Pancreas (tissue), 10 donors: ENCODE results near the gene SAMSN1. TPM values are rescaled to one million over a fixed set of nuclear protein-coding genes. Genes with fewer than 3 reads are reported as not detected.

ENCODE experiments used
- ATAC-seq, 4 donors: fragments of 200-7000 bp; cut with Tn5 transposase; one replicate each; pipeline versions ENCODE4 v1.8.0 to v1.9.1; 2020; ENCODE audit warnings: mild to moderate bottlenecking in 4 of 4, moderate library complexity in 4 of 4
- DNase-seq, 6 donors: peaks; one replicate each; pipeline ENCODE4 v3.0.0-alpha.2; 2020
- FAIRE-seq: peaks from 2 replicates; lab custom pipeline; 2012; peaks lifted over from hg19 to GRCh38; lab: Jason Lieb, UNC
- H3K27ac ChIP-seq, 4 donors: fragments of 200-600 bp; sonication (generic); 1 replicate in 3 of 4; 2 replicates in 1 of 4; pipeline versions ENCODE4 v1.5.0 to v1.8.0; 2020
- H3K27me3 ChIP-seq, 4 donors: fragments of 200-600 bp; one replicate each; pipeline ENCODE4 v1.8.0; 2021
- H3K36me3 ChIP-seq, 3 donors: fragments of 200-600 bp; sonication (generic) in 1 of 3; one replicate each; pipeline versions ENCODE4 v1.5.0 to v1.8.0; 2020 to 2021
- H3K4me1 ChIP-seq, 3 donors: fragments of 200-600 bp; one replicate each; pipeline ENCODE4 v1.8.0; 2021
- H3K4me3 ChIP-seq, 4 donors: fragments of 200-600 bp; sonication (generic) in 2 of 4; one replicate each; pipeline versions ENCODE4 v1.5.0 to v1.8.0; 2020 to 2021
- H3K9me3 ChIP-seq, 4 donors: fragments of 200-600 bp; one replicate each; pipeline ENCODE4 v1.8.0; 2021
- CTCF ChIP-seq, 4 donors: fragments of 200-600 bp; sonication (generic) in 3 of 4; IDR thresholded peaks; one replicate each; pipeline versions ENCODE4 v1.5.0 to v1.8.0; 2021; ENCODE audit warnings: antibody characterized with exemption in 4 of 4
- WGBS, 2 donors: extraction: QIAGEN DNeasy Blood & Tissue Kit; methylation state at CpG; one replicate each; pipeline ENCODE4 v1.1.7; 2013; 5-methylcytosine and 5-hydroxymethylcytosine counted together
- intact Hi-C, 3 donors: fragments of 100-400 bp; cut with DNase I; formaldehyde crosslinking; loops; one replicate each; pipeline versions ENCODE4 v1.11.1 to v1.14.2; 2022
- polyA plus RNA-seq, 2 donors: library from polyadenylated mRNA; stranded (reverse); fragments of 200-250 nt; gene quantifications; one replicate each; pipeline ENCODE4 v1.2.3, GENCODE V29; 2013
- total RNA-seq, 6 donors: library from RNA; stranded (reverse); fragmentation: NEBNext Ultra II Directional in 4 of 6; extraction: Animal tissue kit (Norgen Biotek cat#: 25700) in 4 of 6; gene quantifications; one replicate each; pipeline versions ENCODE4 v1.2.1 to v1.2.4, GENCODE V29; 2021 to 2023
- donor health status: healthy with polysubstance abuse.
- donor health status: DM: no; HTN: no; CAD: no; lungs with moderate emphysema.
- donor health status: DM: no; HTN: no; CAD: no.
- donor health status: control.
- donor health status: control.
- donor health status: Bipolar disorder and iron deficiency.
- donor health status: DM: yes; HTN: yes; CAD: no.
- donor health status: DM: no; HTN: no; CAD: no.
- donor health status: DM: no; HTN: no; CAD: no.
- donor health status: DM: yes; HTN: yes; CAD: no.

SAMSN1 gene
- total and polyA plus RNA-seq, 8 donors = 0.12 to 5.0 (median 1.1) TPM

- H3K4me1 ChIP-seq = no peaks in the 10 kb centered on the region
- TF ChIP-seq CTCF (IDR thresholded peaks at IDR 0.05) = no peak
- no peak overlapping the region for H3K27ac ChIP-seq
- intact Hi-C loops = no loop called here
- no peaks in the 10 kb centered on the region for H3K9me3 ChIP-seq
- WGBS, 2 donors = 53 to 58% methylated on average over 6 of the region's 6 CpGs
- DNase-seq (no peak), FAIRE-seq (no peak), ATAC-seq (peak in 2 of 4 donors; percentile 22 to 60)
- H3K4me3 ChIP-seq = no peak overlapping the region
- no peaks in the 10 kb centered on the region for H3K27me3 ChIP-seq
- no peaks in the 10 kb centered on the region for H3K36me3 ChIP-seq
Measured at GRCh38 chr21:14533499-14534428, 12.4 kb downstream of the SAMSN1 start.

DNA sequence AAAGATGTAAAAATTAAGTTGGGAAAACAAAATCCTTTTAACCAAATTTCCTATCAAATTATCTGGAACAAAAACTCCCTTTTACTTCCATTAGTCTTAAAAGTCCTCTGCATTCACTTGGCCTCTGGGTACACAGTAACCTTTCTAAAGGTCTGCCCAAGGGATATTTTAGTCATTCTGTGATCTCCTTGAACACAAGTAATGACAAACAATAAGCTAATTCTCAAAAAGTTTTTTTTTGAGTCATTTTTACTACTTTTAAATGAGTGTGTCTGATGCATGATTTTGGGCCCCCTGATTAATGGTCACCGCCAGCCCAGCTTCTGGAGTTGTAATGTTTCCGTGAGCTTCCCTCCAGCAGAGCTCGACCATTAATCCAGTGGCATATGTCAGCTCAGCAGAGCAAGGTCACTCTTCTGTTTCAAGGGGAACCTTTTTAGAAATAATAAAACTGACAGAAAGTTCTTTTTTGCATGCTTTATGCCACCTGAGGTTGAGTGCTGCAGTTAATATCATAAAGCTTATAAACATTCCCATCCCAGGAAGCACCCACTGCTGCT, 14.3 kb downstream of the SAMSN1 start:
- no peak overlapping the region for H3K4me3 ChIP-seq
- no peaks in the 10 kb centered on the region for H3K36me3 ChIP-seq
- no peak overlapping the region for H3K27ac ChIP-seq
- H3K4me1 ChIP-seq = no peaks in the 10 kb centered on the region
- H3K27me3 ChIP-seq = no peaks in the 10 kb centered on the region
- TF ChIP-seq CTCF (IDR thresholded peaks at IDR 0.05) = no peak
- FAIRE-seq = no peak
- no peak for ATAC-seq
- intact Hi-C loops = no loop called here
- WGBS, 2 donors = 61 to 62% methylated on average over 3 of the region's 3 CpGs
- no peak for DNase-seq
- H3K9me3 ChIP-seq = no peaks in the 10 kb centered on the region

DNA sequence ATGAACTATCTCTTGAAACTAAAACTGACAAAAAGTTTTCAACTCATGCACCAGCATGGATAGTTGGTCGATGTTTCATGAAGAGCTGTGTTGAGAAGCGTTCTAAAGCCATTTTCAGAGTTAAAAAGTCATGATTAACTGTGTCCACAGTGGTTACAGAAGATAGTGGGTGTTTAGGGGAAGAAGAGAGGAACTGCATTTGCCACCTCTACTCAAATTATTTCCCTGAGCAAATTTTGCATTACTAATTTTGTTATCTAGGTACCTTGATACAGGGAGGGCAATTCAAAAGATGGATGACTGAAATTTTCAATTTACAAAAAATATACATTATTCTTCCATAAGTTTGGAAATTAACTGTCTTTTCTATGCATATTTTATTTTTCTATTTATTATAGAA, 15.5 kb downstream of the SAMSN1 start:
- Histone ChIP-seq H3K27ac (no peak overlapping the region), H3K27me3 (no peaks in the 10 kb centered on the region), H3K36me3 (no peaks in the 10 kb centered on the region), H3K4me3 (no peak overlapping the region), H3K9me3 (no peaks in the 10 kb centered on the region), H3K4me1 (no peaks in the 10 kb centered on the region)
- DNase-seq (no peak), FAIRE-seq (no peak), ATAC-seq (no peak)
- intact Hi-C loops = no loop called here
- WGBS, 2 donors = 75 to 79% methylated on average over 2 of the region's 2 CpGs
- no peak for TF ChIP-seq CTCF (IDR thresholded peaks at IDR 0.05)

- FAIRE-seq = no peak
- no peaks in the 10 kb centered on the region for H3K27me3 ChIP-seq
- no peak for DNase-seq
- H3K9me3 ChIP-seq = no peaks in the 10 kb centered on the region
- intact Hi-C loops = loop anchor here in 1 of 3 donors (10.0 kb wide), 1 partner anchor 64 kb away; no protein-coding TSS in a partner anchor
- no peaks in the 10 kb centered on the region for H3K4me1 ChIP-seq
- peak in 2 of 4 donors; percentile 66 to 71 for ATAC-seq
- no peak for TF ChIP-seq CTCF (IDR thresholded peaks at IDR 0.05)
- no peaks in the 10 kb centered on the region for H3K36me3 ChIP-seq
- H3K27ac ChIP-seq = no peak overlapping the region
- H3K4me3 ChIP-seq = no peak overlapping the region
- WGBS, 2 donors = 39 to 55% methylated on average over 4 of the region's 4 CpGs
Measured at GRCh38 chr21:14528815-14529214, 17.3 kb downstream of the SAMSN1 start.
